Measurements from ENCODE around the gene NSD1. TPM values are rescaled to one million over a fixed set of nuclear protein-coding genes. Genes with fewer than 3 reads are reported as not detected.

Gene NSD1
- total and polyA plus RNA-seq, 9 of the 15 experiments (the other 6 are each of a cell fraction or from before 2014, with no cell fraction given), result 3.8 to 51.0 (median 24.7) TPM

GRCh38 chr5:177300236-177300880, 166.8 kb downstream of the NSD1 start (continued):
- TF ChIP-seq ZNF609 (CRISPR knock-in tag; IDR thresholded peaks at IDR 0.05; ENCODE audit: borderline replicate concordance), result no peak
- TF ChIP-seq PRMT5 (CRISPR knock-in tag; IDR thresholded peaks at IDR 0.05), result no peak
- TF ChIP-seq USF1 (CRISPR knock-in tag; IDR thresholded peaks at IDR 0.05), result no peak
- TF ChIP-seq ZNF639 (CRISPR knock-in tag; conservative IDR thresholded peaks at IDR 0.05 in 1 of 2, IDR thresholded peaks at IDR 0.05 in 1 of 2), result no peak
- no peak for TF ChIP-seq ZNF41 (CRISPR knock-in tag; conservative IDR thresholded peaks at IDR 0.05)
- no peak for TF ChIP-seq POLR2A (conservative IDR thresholded peaks at IDR 0.05)
- TF ChIP-seq ATF1 (CRISPR knock-in tag; IDR thresholded peaks at IDR 0.05), result no peak
- TF ChIP-seq ATF1 (tag; IDR thresholded peaks at IDR 0.05), result peak; percentile 54
- no peak for TF ChIP-seq ELF1 (tag; IDR thresholded peaks at IDR 0.05)
- no peak for TF ChIP-seq ZNF282 (CRISPR knock-in tag; IDR thresholded peaks at IDR 0.05)
- no peak for TF ChIP-seq DMBX1 (CRISPR knock-in tag; IDR thresholded peaks at IDR 0.05; ENCODE audit: borderline replicate concordance)
- TF ChIP-seq ZNF778 (CRISPR knock-in tag; IDR thresholded peaks at IDR 0.05), result no peak
- TF ChIP-seq ZNF518B (CRISPR knock-in tag; IDR thresholded peaks at IDR 0.05), result no peak

All from K562 (cell line).